Mesothelial cell of epicardium (in vitro differentiated cells): Measurements from ENCODE around the gene NKTR. TPM values are rescaled to one million over a fixed set of nuclear protein-coding genes. Genes with fewer than 3 reads are reported as not detected.

ENCODE experiments used
- DNase-seq, 2 experiments: peaks; one replicate each; pipeline ENCODE4 v3.0.0; 2021; ENCODE audit warnings: low spot score in 2 of 2; ENCODE audit not compliant: unreplicated experiment in 2 of 2
- H3K27ac Mint-ChIP-seq: 2 replicates; pipeline ENCODE4 v1.8.0; 2021; ENCODE audit warnings: mixed read lengths
- H3K27me3 Mint-ChIP-seq: 2 replicates; pipeline ENCODE4 v1.8.0; 2021; ENCODE audit warnings: low read depth, mixed read lengths
- H3K36me3 Mint-ChIP-seq: 2 replicates; pipeline ENCODE4 v1.8.0; 2021; ENCODE audit warnings: mixed read lengths
- H3K4me1 Mint-ChIP-seq: 2 replicates; pipeline ENCODE4 v1.8.0; 2021; ENCODE audit warnings: mixed read lengths
- H3K4me3 Mint-ChIP-seq: 2 replicates; pipeline ENCODE4 v1.8.0; 2021; ENCODE audit warnings: mild to moderate bottlenecking, moderate library complexity, mixed read lengths
- H3K9me3 Mint-ChIP-seq: 2 replicates; pipeline ENCODE4 v1.8.0; 2021; ENCODE audit warnings: mixed read lengths
- CTCF ChIP-seq: fragments of 200-600 bp; sonication (generic); IDR thresholded peaks from one replicate; pipeline ENCODE4 v1.5.0; 2021; ENCODE audit warnings: antibody characterized with exemption; ENCODE audit not compliant: unreplicated experiment
- total RNA-seq: library from RNA; stranded (reverse); gene quantifications from 3 replicates; pipeline ENCODE4 v1.2.1, GENCODE V29; 2021

Gene NKTR
- total RNA-seq, 1 donor from 2014 or later, result 201 TPM

- no peaks in the 10 kb centered on the region for H3K27me3 Mint-ChIP-seq
- DNase-seq, result no peak
- H3K4me1 Mint-ChIP-seq, result peaks cover 5% of the 10 kb centered on the region
Observed at GRCh38 chr3:42612928-42613327, 12.4 kb downstream of the NKTR start.

GRCh38 chr3:42613462-42613861, 13.0 kb downstream of the NKTR start:
- H3K27ac Mint-ChIP-seq, result peak overlapping the region; percentile 9
- TF ChIP-seq CTCF, result peak; percentile 73
- no peak for DNase-seq
- no peaks in the 10 kb centered on the region for H3K9me3 Mint-ChIP-seq
- no peaks in the 10 kb centered on the region for H3K27me3 Mint-ChIP-seq
- peaks cover 4% of the 10 kb centered on the region for H3K4me1 Mint-ChIP-seq
- H3K4me3 Mint-ChIP-seq, result no peak overlapping the region
- H3K36me3 Mint-ChIP-seq, result peaks cover 14% of the 10 kb centered on the region

More at GRCh38 chr3:42612928-42613327, 12.4 kb downstream of the NKTR start:
- Mint-ChIP-seq H3K4me3 (no peak overlapping the region), H3K9me3 (no peaks in the 10 kb centered on the region), H3K36me3 (peaks cover 14% of the 10 kb centered on the region), H3K27ac (peak overlapping the region; percentile 32)
- TF ChIP-seq CTCF, result no peak

- peaks cover 35% of the 10 kb centered on the region for H3K36me3 Mint-ChIP-seq
- no peak overlapping the region for H3K27ac Mint-ChIP-seq
- no peaks in the 10 kb centered on the region for H3K9me3 Mint-ChIP-seq
- H3K4me3 Mint-ChIP-seq, result no peak overlapping the region
- H3K4me1 Mint-ChIP-seq, result no peaks in the 10 kb centered on the region
- no peak for DNase-seq
- TF ChIP-seq CTCF, result no peak
- H3K27me3 Mint-ChIP-seq, result no peaks in the 10 kb centered on the region
Observed at GRCh38 chr3:42631620-42632019, 31.1 kb downstream of the NKTR start.

GRCh38 chr3:42632146-42632545, 31.7 kb downstream of the NKTR start:
- Mint-ChIP-seq H3K4me1 (no peaks in the 10 kb centered on the region), H3K4me3 (no peak overlapping the region), H3K27ac (no peak overlapping the region), H3K9me3 (no peaks in the 10 kb centered on the region), H3K36me3 (peaks cover 35% of the 10 kb centered on the region), H3K27me3 (no peaks in the 10 kb centered on the region)
- no peak for DNase-seq
- TF ChIP-seq CTCF, result no peak

- Mint-ChIP-seq H3K4me3 (no peak overlapping the region), H3K36me3 (peaks cover 35% of the 10 kb centered on the region), H3K27ac (no peak overlapping the region), H3K4me1 (no peaks in the 10 kb centered on the region), H3K27me3 (no peaks in the 10 kb centered on the region), H3K9me3 (no peaks in the 10 kb centered on the region)
- TF ChIP-seq CTCF, result no peak
- no peak for DNase-seq
Observed at GRCh38 chr3:42633544-42633943, 33.1 kb downstream of the NKTR start.

GRCh38 chr3:42635111-42635510, 34.6 kb downstream of the NKTR start:
- DNase-seq, result no peak
- Mint-ChIP-seq H3K4me3 (no peak overlapping the region), H3K4me1 (no peaks in the 10 kb centered on the region), H3K9me3 (no peaks in the 10 kb centered on the region), H3K27me3 (no peaks in the 10 kb centered on the region), H3K36me3 (peaks cover 31% of the 10 kb centered on the region), H3K27ac (no peak overlapping the region)
- no peak for TF ChIP-seq CTCF
